ENCODE results near the gene ACSS1.

The ACSS1 gene

GRCh38 chr20:24970030-24970553 lies 87.8 kb downstream of the ACSS1 start:
- no peak for DNase-seq

GRCh38 chr20:24969186-24970029 lies 88.5 kb downstream of the ACSS1 start:
- DNase-seq: no peak

- no peak for DNase-seq
Observed at GRCh38 chr20:24968278-24968800, 89.6 kb downstream of the ACSS1 start.

GRCh38 chr20:24966317-24967012 lies 91.5 kb downstream of the ACSS1 start:
- DNase-seq: no peak

GRCh38 chr20:24965065-24965919 lies 92.6 kb downstream of the ACSS1 start:
- DNase-seq: peak in 1 of 2 experiments; percentile 27

- peak in 1 of 2 experiments; percentile 19 for DNase-seq
Observed at GRCh38 chr20:24964506-24964840, 93.5 kb downstream of the ACSS1 start.

GRCh38 chr20:24963672-24964505 lies 94.0 kb downstream of the ACSS1 start:
- no peak for DNase-seq

- DNase-seq: no peak
Observed at GRCh38 chr20:24962510-24962909, 95.4 kb downstream of the ACSS1 start.

GRCh38 chr20:24962182-24962492 lies 95.8 kb downstream of the ACSS1 start:
- DNase-seq: no peak

- DNase-seq: no peak
Observed at GRCh38 chr20:24961384-24962181, 96.4 kb downstream of the ACSS1 start.

- DNase-seq: no peak
Observed at GRCh38 chr20:24960861-24961260, 97.1 kb downstream of the ACSS1 start.

GRCh38 chr20:24960302-24960801 lies 97.6 kb downstream of the ACSS1 start:
- DNase-seq: no peak

- no peak for DNase-seq
Observed at GRCh38 chr20:24959591-24960301, 98.2 kb downstream of the ACSS1 start.

GRCh38 chr20:24958506-24959385 lies 99.2 kb downstream of the ACSS1 start:
- no peak for DNase-seq

- no peak for DNase-seq
Observed at GRCh38 chr20:24957326-24958016, 100.5 kb downstream of the ACSS1 start.

Data from NCI-H446 (cell line).